H1 (cell line): ENCODE data around the gene PCGF6. TPM values are rescaled to one million over a fixed set of nuclear protein-coding genes. Genes with fewer than 3 reads are reported as not detected.
A peak's percentile ranks its signal among the peaks of the same experiment; 100 is the strongest.

Experiments
- ATF2 ChIP-seq: IDR thresholded peaks from 2 replicates; pipeline ENCODE4 v1.6.1; 2012; ENCODE audit warnings: low read length, inconsistent platforms
- BACH1 ChIP-seq: IDR thresholded peaks from 2 replicates; pipeline ENCODE4 v1.6.1; 2012; ENCODE audit warnings: low read length, improper control_type of control experiment
- BRCA1 ChIP-seq: IDR thresholded peaks from 2 replicates; pipeline ENCODE4 v1.6.1; 2012; ENCODE audit warnings: low read depth, low read length, improper control_type of control experiment
- CBX8 ChIP-seq: fragments of 300-800, 300-1000 bp; sonication (generic); IDR thresholded peaks from 2 replicates; pipeline ENCODE4 v1.7.1; 2016; ENCODE audit warnings: low read depth, low read length, borderline replicate concordance
- CEBPB ChIP-seq: IDR thresholded peaks from 2 replicates; pipeline ENCODE4 v1.6.1; 2012; ENCODE audit warnings: low read depth, low read length
- CTCF ChIP-seq, 3 experiments: IDR thresholded peaks; 1 replicate in 2 of 3; 2 replicates in 1 of 3; pipeline versions ENCODE4 v1.5.1 to v1.6.1; 2011; ENCODE audit warnings: low read length in 3 of 3, mild to moderate bottlenecking in 3 of 3, inconsistent platforms in 2 of 3, low read depth in 1 of 3, moderate library complexity in 1 of 3; ENCODE audit not compliant: insufficient read depth in 1 of 3; ENCODE audit errors: control extremely low read depth in 1 of 3
- EP300 ChIP-seq, 2 experiments: IDR thresholded peaks; 1 replicate in 1 of 2; 2 replicates in 1 of 2; pipeline ENCODE4 v1.6.1; 2011 to 2012; ENCODE audit warnings: low read depth in 2 of 2, low read length in 2 of 2, mild to moderate bottlenecking in 2 of 2, borderline replicate concordance in 1 of 2, inconsistent platforms in 1 of 2, moderate library complexity in 1 of 2
- JUN ChIP-seq: IDR thresholded peaks from 2 replicates; pipeline ENCODE4 v1.6.1; 2011; ENCODE audit warnings: low read depth, mild to moderate bottlenecking, improper control_type of control experiment, low read length
- JUND ChIP-seq: IDR thresholded peaks from 2 replicates; pipeline ENCODE4 v1.6.1; 2011; ENCODE audit warnings: mild to moderate bottlenecking, improper control_type of control experiment, low read length
- KDM4A ChIP-seq: IDR thresholded peaks from one replicate; pipeline ENCODE4 v1.7.1; 2012; ENCODE audit warnings: low read depth, mild to moderate bottlenecking, moderate library complexity, low read length, inconsistent platforms; ENCODE audit not compliant: severe bottlenecking
- MAFK ChIP-seq: IDR thresholded peaks from 2 replicates; pipeline ENCODE4 v1.6.1; 2012; ENCODE audit warnings: low read depth, mild to moderate bottlenecking, improper control_type of control experiment, low read length
- MAX ChIP-seq: IDR thresholded peaks from 2 replicates; pipeline ENCODE4 v1.6.1; 2012; ENCODE audit warnings: inconsistent platforms
- POU5F1 ChIP-seq: IDR thresholded peaks from 2 replicates; pipeline ENCODE4 v1.6.1; 2011; ENCODE audit warnings: low read depth, mild to moderate bottlenecking, low read length, moderate library complexity
- RBBP5 ChIP-seq: IDR thresholded peaks from 2 replicates; pipeline ENCODE4 v1.7.1; 2012; ENCODE audit warnings: low read depth, mild to moderate bottlenecking, inconsistent platforms, low read length, moderate library complexity, borderline replicate concordance
- RNF2 ChIP-seq: fragments of 200-900, 300-1000 bp; sonication (generic); IDR thresholded peaks from 2 replicates; pipeline ENCODE4 v1.7.1; 2016; ENCODE audit warnings: borderline replicate concordance, low read depth, mild to moderate bottlenecking, antibody characterized with exemption, low read length; ENCODE audit not compliant: poor library complexity, severe bottlenecking; ENCODE audit errors: missing control alignments
- SIN3A ChIP-seq, 2 experiments: IDR thresholded peaks in 1 of 2; conservative IDR thresholded peaks in 1 of 2; 2 replicates each; pipeline ENCODE4 v1.6.1; 2011 to 2012; ENCODE audit warnings: low read length in 2 of 2, improper control_type of control experiment in 1 of 2, low read depth in 1 of 2, mild to moderate bottlenecking in 1 of 2
- SRF ChIP-seq: IDR thresholded peaks from 2 replicates; pipeline ENCODE4 v1.6.1; 2011; ENCODE audit warnings: mild to moderate bottlenecking, low read depth, low read length, moderate library complexity
- SUZ12 ChIP-seq: fragments of 200-600 bp; sonication (generic); IDR thresholded peaks from 2 replicates; pipeline ENCODE4 v1.6.1; 2012; ENCODE audit warnings: mild to moderate bottlenecking, inconsistent platforms, low read length, moderate library complexity, mixed read lengths
- TAF7 ChIP-seq: optimal IDR thresholded peaks from 2 replicates; pipeline ENCODE3; 2011; ENCODE audit warnings: low read depth, mild to moderate bottlenecking, inconsistent platforms, low read length, moderate library complexity, borderline replicate concordance
- TCF12 ChIP-seq: IDR thresholded peaks from 2 replicates; pipeline ENCODE4 v1.6.1; 2011; ENCODE audit warnings: low read depth, mild to moderate bottlenecking, low read length
- polyA plus RNA-seq, 7 experiments: library from polyadenylated mRNA; depleted of rRNA in 3 of 7; stranded (reverse) in 5 of 7; unstranded in 2 of 7; fragments of >200 nt in 5 of 7; fragments of 200-250 nt in 2 of 7; gene quantifications; 1 replicate in 5 of 7; 2 replicates in 1 of 7; 4 replicates in 1 of 7; pipeline versions ENCODE4 v1.2.1 to v1.2.3, GENCODE V29; 2011 to 2013; ENCODE audit warnings: missing spikeins in 2 of 7, mixed read lengths in 2 of 7
- total RNA-seq: library from RNA; stranded (reverse); fragmentation: NEBNext Ultra II Directional; extraction: Animal tissue kit (Norgen Biotek cat#: 25700); gene quantifications from 2 replicates; pipeline ENCODE4 v1.2.1, GENCODE V29; 2021

PCGF6 gene
- total and polyA plus RNA-seq, 2 of the 8 experiments (the other 6 are each of a cell fraction or from before 2014, with no cell fraction given) = 6.9 to 18.6 TPM

- TF ChIP-seq SRF (no peak), CBX8 (no peak), SUZ12 (no peak), TCF12 (peak; percentile 94), RNF2 (no peak), BRCA1 (no peak), POU5F1 (no peak), KDM4A (no peak), SIN3A (conservative IDR thresholded peaks at IDR 0.05 in 1 of 2, IDR thresholded peaks at IDR 0.05 in 1 of 2; ENCODE audit: low read depth in 1 of 2, low read length in 2 of 2) (peak in 1 of 2 experiments; percentile 93; a peak in 2 of 4 replicates), JUN (no peak), MAX (peak; percentile 92), TAF7 (peak; percentile 67), MAFK (no peak), EP300 (IDR thresholded peaks at IDR 0.05; ENCODE audit: borderline replicate concordance in 1 of 2, low read depth in 2 of 2, low read length in 2 of 2) (peak; percentile 12 to 77; a peak in 2 of 3 replicates), RBBP5 (peak; percentile 90; the same call in 1 of the 2 replicates), JUND (0 out of 2 replicates have a peak, but pooled peaks have one; percentile 22), ATF2 (0 out of 2 replicates have a peak, but pooled peaks have one; percentile 37), CEBPB (no peak), BACH1 (no peak), CTCF (IDR thresholded peaks at IDR 0.05; ENCODE audit: control extremely low read depth in 1 of 3, insufficient read depth in 1 of 3, low read depth in 1 of 3, low read length in 3 of 3) (no peak)
Observed at GRCh38 chr10:103281753-103282152, 69.2 kb downstream of the PCGF6 start (continued).
